GM18861 (cell line): Measurements from ENCODE around the gene ZC3H12C.
"Not testable (repeated sequence)": the region's sequence is repeated elsewhere in the genome, so short reads cannot be mapped to it uniquely, and the experiment has no call there.

Experiments used
- ATAC-seq: cut with Tn5 transposase; IDR thresholded peaks from one replicate; pipeline ENCODE4 v1.9.1; 2021; ENCODE audit not compliant: unreplicated experiment

Gene ZC3H12C

GRCh38 chr11:110208678-110209312 lies 115.6 kb downstream of the ZC3H12C start:
- not testable (repeated sequence) for ATAC-seq

- ATAC-seq: not testable (repeated sequence)
Measured at GRCh38 chr11:110209313-110209694, 116.1 kb downstream of the ZC3H12C start.

- no peak for ATAC-seq
Measured at GRCh38 chr11:110217223-110217877, 124.2 kb downstream of the ZC3H12C start.

DNA sequence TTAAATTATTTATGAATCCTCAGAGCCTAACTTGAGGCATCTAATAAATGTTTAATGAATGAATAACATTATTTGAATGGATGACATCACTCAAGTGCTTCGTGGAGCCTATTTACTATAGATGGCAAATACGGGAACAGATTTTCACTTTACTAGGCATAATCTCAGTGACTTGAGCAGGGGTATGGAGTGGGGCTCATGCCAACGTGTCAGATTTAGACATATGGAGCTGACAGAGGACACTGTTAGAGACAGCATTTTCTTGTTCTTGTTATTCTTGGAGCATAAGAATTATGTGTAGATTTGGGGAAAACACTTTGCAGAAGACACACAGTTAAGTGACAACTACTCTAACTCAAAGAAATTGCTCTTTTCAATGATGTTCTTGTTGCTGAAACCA lies 124.7 kb downstream of the ZC3H12C start:
- no peak for ATAC-seq

DNA sequence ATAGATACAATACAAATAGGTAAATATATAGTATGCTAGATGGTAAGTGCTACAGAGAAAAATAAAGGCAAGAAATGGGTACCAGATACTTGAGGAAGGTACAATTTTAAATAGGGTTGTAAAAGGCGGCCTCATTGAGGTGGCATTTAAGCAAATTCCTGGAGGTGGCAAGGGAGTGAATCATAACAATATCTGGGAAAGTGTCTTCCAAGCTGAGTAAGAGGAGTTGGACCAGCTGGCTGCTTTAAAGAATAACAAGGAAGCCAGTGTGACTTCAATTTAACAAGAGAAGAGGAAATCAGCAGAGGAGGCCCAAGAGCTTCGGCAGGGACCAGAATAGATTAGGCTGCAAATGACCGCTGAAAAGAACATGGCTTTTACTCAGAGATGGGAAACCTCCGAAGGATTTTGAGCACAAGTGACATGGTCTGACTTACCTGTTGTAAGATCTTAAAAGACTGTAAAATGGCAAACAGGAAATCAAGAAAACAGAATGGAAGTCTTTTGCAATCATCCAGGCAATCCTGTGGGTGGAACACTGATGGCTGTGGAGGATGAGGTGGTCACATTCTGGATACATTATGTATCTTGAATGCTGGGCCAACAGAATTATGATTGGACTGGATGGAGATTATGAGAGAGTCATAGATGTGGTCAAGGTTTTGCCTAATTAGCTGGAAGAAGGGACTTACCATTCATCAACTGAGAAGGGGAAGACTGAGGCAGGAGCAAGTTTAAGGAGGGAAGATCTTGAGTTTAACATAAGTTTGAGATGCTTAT lies 126.0 kb downstream of the ZC3H12C start:
- no peak for ATAC-seq
